ENCODE measurements around the gene COQ2. TPM values are rescaled to one million over a fixed set of nuclear protein-coding genes. Genes with fewer than 3 reads are reported as not detected.

Gene COQ2
- total RNA-seq, 1 experiment from 2014 or later: 19.8 TPM

DNA sequence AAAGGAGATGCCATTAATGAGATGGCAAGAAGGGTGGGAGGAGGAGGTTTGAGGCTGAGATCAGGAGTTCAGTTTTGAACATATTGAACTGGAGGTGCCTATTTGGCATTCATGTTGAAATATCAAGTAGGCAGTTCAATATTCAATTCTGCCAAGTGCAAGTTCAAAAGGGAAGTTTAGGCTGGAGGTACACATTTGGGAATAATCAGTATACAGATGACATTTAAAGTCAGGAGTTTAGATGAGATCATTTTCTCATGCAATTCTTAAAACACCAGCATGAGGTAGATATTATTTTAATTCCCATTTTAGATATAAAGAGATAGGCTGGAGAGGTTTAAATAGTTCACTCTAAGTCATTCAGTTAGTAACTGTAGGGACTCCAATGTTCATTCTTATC is 26.1 kb downstream of the COQ2 start:
- Histone ChIP-seq H2AFZ (ENCODE audit: low read length) (no peak overlapping the region), H3K4me2 (ENCODE audit: insufficient read depth, insufficient read length, low read length) (no peak overlapping the region), H3K27me3 (ENCODE audit: insufficient read depth, low read length) (no peaks in the 10 kb centered on the region), H4K5ac (ENCODE audit: insufficient read length, low read depth, low read length) (no peak overlapping the region), H3K4ac (ENCODE audit: low read depth, low read length) (no peak overlapping the region), H4K8ac (replicated peaks; ENCODE audit: insufficient read length, low read depth, low read length) (no peak overlapping the region), H2BK20ac (ENCODE audit: low read depth, low read length, poor library complexity, severe bottlenecking) (no peak overlapping the region), H2AK5ac (ENCODE audit: insufficient read length, low read length) (no peak overlapping the region), H3K23ac (ENCODE audit: insufficient read length, low read depth, low read length) (no peak overlapping the region), H2BK5ac (ENCODE audit: insufficient read length, low read length) (no peak overlapping the region), H3K79me2 (ENCODE audit: insufficient read depth, low read length) (no peaks in the 10 kb centered on the region), H4K91ac (ENCODE audit: insufficient read length, low read depth, low read length) (no peak overlapping the region), H3K27ac (ENCODE audit: insufficient read length, low read depth, low read length) (no peak overlapping the region), H2BK15ac (ENCODE audit: low read depth, low read length) (no peak overlapping the region), H3K9me3 (ENCODE audit: control insufficient read depth, low read depth, low read length) (no peaks in the 10 kb centered on the region), H4K20me1 (ENCODE audit: control insufficient read depth, insufficient read depth, insufficient read length) (no peaks in the 10 kb centered on the region), H3K4me1 (ENCODE audit: insufficient read depth, low read length) (no peaks in the 10 kb centered on the region), H3T11ph (ENCODE audit: low read length) (no peak overlapping the region), H3K56ac (ENCODE audit: insufficient read length, low read depth, low read length) (no peak overlapping the region), H3K79me1 (ENCODE audit: insufficient read depth, low read depth, low read length, poor library complexity, severe bottlenecking) (no peaks in the 10 kb centered on the region), H3K23me2 (ENCODE audit: insufficient read length, low read depth, low read length, poor library complexity, severe bottlenecking) (no peaks in the 10 kb centered on the region), H2BK12ac (ENCODE audit: insufficient read length, low read depth, low read length) (no peak overlapping the region), H3K9ac (ENCODE audit: extremely low read depth, insufficient read length, low read length) (no peak overlapping the region), H3K14ac (ENCODE audit: insufficient read depth, low read length) (no peak overlapping the region), H3K18ac (ENCODE audit: insufficient read length, low read depth, low read length) (no peak overlapping the region), H2BK120ac (ENCODE audit: low read depth, low read length, poor library complexity, severe bottlenecking) (no peak overlapping the region)
- Mint-ChIP-seq H3K27me3 (ENCODE audit: low read depth) (no peaks in the 10 kb centered on the region), H3K27ac (no peak overlapping the region), H3K36me3 (ENCODE audit: insufficient read depth in 1 of 3, low read depth in 3 of 3) (peaks cover 3 to 18% (median 6%) of the 10 kb centered on the region in 3 experiments; a peak in 5 of 7 replicates), H3K4me1 (no peaks in the 10 kb centered on the region; a peak in 1 of 4 replicates), H3K4me3 (no peak overlapping the region), H3K9me3 (no peaks in the 10 kb centered on the region)
- TF ChIP-seq CTCF (conservative IDR thresholded peaks at IDR 0.05): no peak
- no peak for DNase-seq

Measured in H9 (cell line).